GM19468 (cell line): ENCODE results near the gene CNOT11.

Experiments used
- ATAC-seq: cut with Tn5 transposase; IDR thresholded peaks from one replicate; pipeline ENCODE4 v1.9.1; 2021; ENCODE audit warnings: mild to moderate bottlenecking, moderate library complexity, moderate number of reproducible peaks; ENCODE audit not compliant: unreplicated experiment; ENCODE audit errors: extremely low read depth

The CNOT11 gene

DNA sequence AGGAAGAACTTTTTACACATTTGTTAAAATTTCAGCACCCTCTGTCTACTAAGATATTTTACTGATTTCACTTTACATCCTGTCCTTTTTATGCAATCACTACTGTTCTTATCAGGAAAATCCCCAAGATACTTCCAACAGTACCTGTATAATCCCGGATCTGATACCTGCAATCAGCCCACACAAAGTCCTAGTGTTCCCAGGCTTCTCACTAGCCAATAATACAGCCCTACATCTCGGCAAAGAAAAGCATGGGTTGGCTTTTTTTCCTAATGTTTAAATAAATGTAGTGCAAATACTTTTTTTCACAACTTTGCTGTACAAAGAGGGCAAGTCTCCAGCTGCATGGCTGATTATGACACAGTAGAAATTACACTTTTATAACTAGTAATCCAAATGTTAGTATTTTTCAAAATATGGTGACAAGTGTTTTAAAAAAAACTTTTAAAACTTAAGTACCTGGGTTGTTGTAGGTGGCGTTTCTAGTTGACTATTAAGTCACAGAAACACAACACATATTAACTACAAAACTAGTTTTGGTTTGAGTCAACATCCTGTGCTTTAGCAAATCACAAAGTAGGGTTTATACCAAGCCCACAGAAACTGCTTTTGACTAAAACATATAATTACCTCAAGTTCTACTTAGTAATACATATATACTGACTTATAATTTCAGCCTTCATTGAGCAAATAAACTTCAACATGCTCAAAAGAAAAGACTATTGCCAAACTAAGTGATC is 19.5 kb downstream of the CNOT11 start:
- ATAC-seq: peak; percentile 71

DNA sequence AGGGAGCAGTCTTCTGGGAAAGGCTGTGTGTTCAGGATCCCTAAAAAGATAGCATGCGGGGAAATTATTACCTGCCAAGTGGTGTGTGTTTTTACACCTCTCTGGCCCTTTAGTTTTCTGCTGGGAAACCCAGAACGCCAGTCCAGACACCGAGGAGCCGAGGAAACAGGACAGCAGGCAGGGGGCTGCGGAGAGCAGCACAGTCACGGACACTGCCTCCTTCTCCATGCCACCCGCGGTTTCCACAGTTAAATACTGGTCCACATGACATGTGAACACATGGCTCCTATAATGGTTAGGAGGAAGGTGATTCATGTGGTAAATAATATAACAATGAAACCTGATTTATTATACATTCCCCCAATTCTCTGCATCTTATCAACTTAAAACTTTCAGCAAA is 20.4 kb downstream of the CNOT11 start:
- ATAC-seq: no peak

DNA sequence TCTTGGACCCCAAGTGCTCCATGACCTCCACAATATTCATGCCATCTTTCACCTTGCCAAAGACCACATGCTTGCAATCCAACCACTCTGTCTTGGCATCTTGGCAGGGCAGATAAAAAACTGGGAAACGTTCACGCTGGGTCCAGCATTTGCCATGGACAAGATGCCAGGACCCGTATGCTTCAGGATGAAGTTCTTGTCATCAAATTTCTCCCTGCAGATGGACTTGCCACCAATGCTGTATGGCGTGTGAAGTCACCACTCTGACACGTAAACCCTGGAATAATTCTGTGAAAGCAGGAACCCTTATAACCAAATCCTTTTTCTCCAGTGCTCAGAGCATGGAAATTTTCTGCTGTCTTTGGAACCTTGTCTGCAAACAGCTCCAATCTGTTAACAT is 21.5 kb downstream of the CNOT11 start:
- no peak for ATAC-seq

DNA sequence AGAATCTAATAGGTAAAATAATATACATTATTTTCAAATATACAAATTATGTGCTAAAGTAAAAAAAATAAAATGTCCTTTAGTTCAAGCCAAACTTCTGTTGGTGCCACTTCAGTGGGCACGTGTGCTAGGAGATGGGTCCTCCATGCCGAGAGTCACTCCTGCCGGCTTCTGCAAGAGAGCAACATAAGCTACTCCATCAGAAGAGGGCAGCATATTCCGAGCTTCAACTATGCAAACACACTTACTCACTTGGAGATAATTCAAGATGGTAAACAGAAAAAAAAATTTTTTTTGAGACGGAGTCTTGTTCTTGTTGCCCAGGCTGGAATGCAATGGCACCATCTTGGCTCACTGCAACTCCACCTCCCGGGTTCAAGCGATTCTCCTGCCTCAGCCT is 24.4 kb downstream of the CNOT11 start:
- ATAC-seq: no peak

DNA sequence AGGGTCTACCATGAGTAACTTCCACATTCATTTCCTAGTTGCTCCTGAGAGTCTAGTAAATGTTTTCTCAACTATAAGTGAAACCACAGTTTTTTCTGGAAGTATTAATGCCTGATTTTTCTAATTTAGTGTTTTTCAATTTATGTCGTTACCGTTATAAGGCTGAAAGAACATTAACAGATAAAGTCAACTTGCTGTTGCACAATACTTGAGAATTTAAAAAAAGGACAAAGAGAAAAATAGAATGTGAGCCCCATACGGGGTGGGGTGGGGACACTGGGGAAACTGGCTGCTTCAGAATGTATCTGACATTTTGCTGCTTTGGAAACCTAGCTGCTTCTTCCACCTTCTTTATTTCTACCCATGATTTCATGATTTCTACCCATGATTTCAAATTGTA is 26.2 kb downstream of the CNOT11 start:
- ATAC-seq: no peak

DNA sequence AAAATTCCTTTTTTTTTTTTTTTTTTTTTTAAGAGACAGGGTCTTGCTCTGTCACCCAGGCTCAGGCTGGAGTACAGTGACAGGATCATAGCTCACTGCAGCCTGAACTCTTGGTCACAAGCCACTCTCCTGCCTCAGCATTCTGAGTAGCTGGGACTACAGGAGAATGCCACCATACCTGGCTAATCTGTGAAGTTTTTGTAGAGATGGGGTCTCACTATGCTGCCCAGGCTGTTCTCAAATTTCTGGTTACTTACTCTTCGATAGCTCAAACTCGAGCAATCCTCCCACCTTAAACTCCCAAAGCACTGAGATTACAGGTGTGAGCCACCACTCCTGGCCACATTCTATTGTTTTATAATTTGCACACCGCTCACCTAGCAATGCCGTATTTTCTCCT is 28.8 kb downstream of the CNOT11 start:
- ATAC-seq: no peak

DNA sequence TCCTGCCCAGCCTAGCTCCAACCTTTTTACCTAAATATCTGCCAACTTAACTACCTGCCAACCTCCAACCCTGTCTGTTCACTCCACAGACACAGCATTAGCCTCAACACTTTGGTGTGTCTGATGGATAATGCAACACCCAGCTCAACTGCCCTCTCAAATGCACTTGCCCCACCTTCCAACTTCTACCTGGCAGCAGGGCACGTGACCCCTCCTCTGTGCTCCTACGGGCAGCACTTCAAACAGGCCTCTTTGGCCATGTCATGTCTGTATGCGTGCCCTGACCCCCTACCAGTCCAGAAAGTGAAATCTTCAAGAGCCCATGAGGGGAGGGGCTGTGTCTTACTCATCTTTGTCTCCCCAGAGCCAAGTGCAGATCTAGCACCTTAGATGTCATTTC is 30.3 kb downstream of the CNOT11 start:
- no peak for ATAC-seq

DNA sequence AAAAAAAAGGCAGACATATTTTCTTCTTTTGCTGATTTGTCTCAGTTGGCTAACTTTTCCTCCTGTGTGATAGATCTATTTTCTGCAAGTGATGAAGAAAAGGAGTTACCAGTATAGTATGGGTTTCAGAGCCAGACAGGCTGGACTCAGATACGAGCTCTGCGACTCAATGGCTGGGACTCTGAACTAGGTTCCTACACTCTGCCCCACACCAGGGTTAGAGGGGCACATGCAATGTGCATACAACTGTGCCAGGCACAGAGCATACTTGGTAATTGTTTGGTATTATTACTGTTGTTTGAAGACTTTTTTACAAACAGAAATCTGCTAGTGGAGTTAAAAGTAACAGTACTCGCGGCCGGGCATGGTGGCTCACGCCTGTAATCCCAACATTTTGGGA is 34.0 kb downstream of the CNOT11 start:
- ATAC-seq: no peak

DNA sequence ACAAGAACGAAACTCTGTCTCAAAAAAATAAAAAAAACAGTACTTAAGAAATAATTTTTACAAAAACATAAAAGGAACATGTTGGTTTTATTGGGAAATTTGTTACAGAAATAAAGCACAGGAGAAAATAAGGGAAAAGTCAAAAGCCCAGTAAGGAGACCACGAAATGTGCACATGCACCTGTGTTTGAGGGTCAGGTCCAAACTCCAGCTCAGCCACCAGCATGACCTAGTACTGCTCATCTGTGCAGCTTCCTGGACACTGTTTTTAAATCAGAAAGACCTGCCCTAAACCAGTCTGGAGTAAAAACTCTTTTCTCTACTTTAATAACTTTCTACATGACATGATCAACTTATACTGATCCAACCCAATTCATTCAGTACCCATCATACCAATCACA is 34.6 kb downstream of the CNOT11 start:
- ATAC-seq: no peak

DNA sequence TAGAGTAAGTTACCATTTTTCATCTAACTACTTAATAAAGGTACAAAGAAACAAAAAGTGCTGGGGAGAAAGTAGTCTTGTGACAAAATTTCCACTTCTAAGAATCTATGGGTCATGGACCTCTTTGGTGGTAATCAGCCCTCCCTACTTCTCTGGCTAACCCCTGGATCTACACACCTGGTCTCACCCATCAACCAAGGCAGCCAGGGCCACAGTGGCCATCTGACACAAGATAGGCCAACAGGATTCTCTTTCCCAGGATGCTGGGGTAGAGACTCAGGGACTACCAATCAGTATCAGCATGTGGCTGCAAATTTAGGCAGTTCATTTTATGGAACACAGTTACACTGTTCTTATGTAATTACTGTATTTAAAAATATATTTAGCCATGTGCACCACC is 38.0 kb downstream of the CNOT11 start:
- no peak for ATAC-seq

DNA sequence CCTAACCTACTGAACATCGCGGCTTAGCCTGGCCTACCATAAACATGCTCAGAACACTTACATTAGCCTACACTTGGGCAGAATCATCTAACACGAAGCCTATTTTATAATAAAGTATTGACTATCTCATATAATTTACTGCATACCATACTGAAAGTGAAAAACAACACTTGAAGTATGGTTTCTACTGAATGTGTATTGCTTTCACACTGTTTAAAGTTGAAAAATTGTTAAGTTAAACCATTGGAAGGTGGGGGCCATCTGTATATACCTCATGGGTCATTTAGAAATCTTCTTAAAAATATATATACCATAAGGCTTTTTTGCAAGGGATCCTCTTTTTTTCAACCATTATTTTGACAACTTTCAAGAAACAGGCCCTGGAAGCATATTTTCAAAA is 39.3 kb downstream of the CNOT11 start:
- ATAC-seq: no peak

DNA sequence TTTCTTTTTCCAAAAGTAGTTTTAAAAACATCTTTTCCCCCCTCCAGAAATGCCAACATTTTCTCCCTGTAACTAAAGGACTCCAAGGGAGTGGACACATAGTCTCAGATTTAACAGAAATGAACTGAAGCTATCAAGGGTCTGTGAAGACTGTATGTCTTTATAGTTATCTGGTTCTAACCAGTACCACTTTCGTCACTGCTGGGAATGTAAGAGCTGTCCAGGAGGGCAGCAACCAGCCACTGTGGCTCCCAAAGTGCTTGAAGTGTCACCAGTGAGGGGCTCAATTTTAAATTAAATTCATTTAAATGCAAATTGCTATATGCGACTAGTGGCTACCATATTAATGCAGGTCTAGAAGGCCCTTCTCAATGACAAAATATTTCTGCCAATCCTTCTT is 40.9 kb downstream of the CNOT11 start:
- ATAC-seq: no peak

DNA sequence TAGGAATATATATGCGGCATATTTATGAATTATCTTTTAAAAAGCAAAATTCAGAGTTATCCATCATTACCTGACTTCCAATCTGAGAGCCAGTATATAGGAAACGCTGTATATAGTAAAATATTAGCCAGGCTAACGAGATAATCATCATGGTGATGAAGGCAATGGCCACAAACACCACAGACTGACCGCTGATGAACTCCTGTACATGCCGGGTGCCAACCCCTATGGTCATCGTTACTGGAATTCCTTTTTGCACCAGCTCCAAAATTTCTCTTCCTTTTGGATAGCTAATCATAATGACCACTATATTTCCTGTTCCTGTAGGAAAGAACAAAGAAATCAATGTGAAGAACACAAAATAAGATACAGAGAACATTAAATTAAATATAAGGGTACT is 42.2 kb downstream of the CNOT11 start:
- no peak for ATAC-seq

DNA sequence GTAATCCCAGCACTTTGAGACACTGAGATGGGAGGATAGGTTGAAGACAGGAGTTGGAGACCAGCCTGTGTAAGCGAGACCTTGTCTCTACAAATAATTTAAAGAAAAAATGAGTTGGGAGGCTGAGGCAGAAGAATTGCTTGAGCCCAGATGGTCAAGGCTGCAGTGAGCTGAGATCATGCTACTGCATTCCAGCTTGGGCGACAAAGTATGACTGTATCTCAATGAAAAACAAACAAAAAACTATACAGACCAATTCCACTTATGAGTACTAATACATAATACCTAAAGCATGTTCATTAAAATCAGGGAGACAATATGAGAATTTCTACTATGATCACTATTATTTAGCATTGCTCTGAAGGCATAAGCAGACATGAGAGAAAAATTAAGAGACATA is 43.2 kb downstream of the CNOT11 start:
- no peak for ATAC-seq

DNA sequence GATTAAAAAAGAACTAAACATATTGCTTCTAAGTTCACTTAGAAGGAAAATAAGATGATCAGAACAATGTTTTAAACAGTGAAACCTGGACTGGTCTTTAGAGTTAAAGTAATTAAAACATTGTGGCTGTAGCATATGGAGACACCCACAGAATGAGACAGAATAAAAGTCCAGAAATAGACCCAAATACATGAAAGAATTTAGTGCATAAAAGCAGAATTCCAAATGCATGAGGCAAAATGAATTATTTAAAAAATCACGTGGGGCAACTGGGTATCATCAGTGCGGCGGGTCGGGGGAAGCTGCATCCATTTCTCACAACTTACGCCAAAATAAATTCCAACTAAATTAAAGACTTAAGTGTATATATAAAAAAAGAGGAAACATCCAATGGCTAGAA is 43.7 kb downstream of the CNOT11 start:
- no peak for ATAC-seq

DNA sequence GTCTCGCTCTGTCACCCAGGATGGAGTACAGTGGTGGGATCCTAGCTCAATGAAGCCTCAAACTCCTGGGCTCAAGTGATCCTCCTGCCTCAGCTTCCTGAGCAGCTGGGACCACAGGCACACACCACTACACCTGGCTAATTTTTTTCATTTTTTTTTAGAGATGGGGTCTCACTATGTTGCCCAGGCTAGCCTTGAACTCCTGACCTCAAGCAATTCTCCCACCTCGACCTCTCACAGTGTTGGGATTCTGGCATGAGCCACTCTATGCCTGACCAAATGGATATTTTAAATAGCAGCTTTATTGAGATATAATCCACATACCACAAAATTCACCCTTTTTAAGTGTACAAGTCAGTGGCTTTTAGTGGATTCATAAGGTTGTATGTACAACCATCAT is 44.7 kb downstream of the CNOT11 start:
- no peak for ATAC-seq

DNA sequence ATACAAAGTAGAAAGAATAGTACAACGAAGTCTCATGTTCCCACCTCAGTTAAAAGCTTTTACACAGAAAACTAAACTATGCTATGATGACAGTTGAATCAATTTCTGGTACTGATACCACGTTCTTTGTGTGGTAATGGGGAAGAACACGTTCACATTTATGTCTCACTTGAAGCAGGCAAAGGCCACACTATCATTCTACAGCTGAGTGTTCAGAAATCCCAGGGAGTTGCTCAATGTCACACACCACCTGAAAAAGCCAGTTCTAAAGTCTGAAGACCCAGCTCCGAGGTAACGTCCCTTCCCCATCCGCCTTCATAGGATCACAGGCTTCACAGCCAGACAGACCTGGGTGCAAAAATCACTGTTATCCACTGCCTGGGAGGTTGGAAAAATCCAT is 46.9 kb downstream of the CNOT11 start:
- no peak for ATAC-seq

DNA sequence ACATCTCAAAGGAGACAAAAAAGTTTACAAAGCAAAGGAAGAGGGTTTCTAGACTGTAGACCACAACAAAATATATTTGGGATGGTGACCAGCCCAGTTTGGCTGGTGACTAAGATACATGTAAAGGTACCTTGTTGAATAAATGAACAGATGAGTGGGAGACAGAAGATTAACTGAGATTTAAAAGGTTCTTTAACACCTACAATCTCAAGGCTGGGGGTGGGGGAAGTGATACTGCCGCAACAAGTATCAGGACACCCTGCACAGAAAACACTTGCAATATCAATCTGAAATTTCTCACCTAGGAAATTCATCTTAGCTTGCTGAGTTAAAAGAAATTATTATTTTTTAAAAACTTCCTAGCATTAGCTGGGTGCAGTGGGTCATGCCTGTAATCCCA is 47.5 kb downstream of the CNOT11 start:
- ATAC-seq: no peak

DNA sequence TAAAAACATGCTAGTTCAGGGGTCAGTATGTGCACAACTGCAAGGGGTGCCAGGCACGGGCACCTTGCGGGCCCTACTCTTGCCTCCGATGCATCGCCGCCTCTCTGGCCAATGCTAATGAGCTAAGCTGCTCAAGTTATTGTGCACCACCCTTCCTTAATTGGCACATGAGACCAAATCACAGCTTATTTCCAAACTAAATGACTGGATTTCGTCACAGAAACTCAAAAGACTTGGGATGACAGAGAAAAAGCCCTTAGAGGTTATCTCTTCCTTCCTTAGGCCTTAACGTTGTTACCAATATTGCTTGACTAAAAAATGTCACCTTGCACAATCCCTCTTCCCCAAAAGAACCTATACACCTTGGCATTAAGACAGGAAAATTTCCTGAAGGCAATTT is 48.1 kb downstream of the CNOT11 start:
- ATAC-seq: no peak

DNA sequence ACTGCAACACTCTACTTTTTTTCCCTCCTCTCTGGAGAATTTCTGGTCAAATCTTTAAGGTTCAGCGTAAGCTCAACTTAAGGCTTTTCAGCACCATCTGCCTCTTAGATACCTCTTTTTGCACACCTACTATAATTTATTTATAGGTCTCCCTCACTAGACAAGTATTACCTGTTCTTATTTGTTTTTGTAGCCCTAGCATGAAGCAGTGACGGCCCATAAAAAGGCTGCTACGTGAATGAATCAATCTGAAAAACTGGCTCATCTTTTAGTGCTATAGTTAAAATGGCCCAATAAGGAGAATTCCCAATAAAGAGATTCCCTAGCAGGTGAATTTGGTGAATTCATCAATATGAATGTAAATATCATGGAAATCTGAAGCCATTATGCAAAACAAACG is 49.3 kb downstream of the CNOT11 start:
- ATAC-seq: no peak

DNA sequence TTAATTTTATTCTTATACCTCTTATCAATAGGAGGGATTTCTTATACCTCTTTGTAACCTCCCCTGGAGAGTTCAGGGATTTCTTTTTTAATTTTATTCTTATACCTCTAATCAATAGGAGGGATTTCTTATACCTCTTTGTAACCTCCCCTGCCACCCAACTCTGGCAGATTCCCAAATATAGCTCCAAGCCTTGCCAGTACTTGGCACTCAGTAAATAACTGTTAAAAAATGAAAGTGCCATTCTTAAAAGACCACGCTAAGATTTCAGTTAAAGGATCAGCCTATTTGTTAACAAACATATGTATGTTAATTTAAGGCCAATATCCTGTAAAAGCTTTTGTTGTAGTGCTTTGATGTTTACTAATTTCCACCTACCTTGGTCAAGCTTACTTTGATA is 51.0 kb downstream of the CNOT11 start:
- no peak for ATAC-seq

DNA sequence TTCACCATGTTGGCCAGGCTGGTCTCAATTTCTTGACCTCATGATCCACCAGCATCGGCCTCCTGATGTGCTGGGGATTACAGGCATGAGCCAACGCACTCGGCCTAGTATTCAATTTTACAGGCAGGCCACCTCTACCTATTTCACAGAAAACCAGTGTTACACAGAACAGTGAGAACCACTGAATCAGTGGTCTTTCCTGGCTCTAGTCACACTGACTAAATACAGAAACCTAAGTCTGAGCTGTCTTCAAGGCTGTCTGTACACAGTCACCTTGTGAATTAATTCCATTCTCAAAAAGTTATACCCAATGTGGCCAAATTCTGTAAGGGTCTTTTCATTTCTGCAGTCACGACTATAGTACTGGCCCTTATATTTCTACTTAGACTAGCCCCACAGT is 52.3 kb downstream of the CNOT11 start:
- no peak for ATAC-seq
